ENCODE data around the gene FCGR1A. TPM values are rescaled to one million over a fixed set of nuclear protein-coding genes. Genes with fewer than 3 reads are reported as not detected.

The FCGR1A gene
- total RNA-seq, 1 donor, result not detected

Other genes starting within 250 kb of the FCGR1A start
- not detected in 2 replicates for gene PPIAL4C, start 198.8 kb upstream of the FCGR1A start, total RNA-seq
- 6.9 and 7.7 TPM in 2 replicates for gene BOLA1, start 116.9 kb downstream of the FCGR1A start, total RNA-seq
- 20.3 and 23.2 TPM in 2 replicates for gene SV2A, start 135.2 kb downstream of the FCGR1A start, total RNA-seq
- 12.4 and 13.4 TPM in 2 replicates for gene SF3B4, start 145.1 kb downstream of the FCGR1A start, total RNA-seq
- 7.2 and 13.3 TPM in 2 replicates for gene MTMR11, start 154.2 kb downstream of the FCGR1A start, total RNA-seq
- 18.3 and 18.5 TPM in 2 replicates for gene OTUD7B, start 228.0 kb downstream of the FCGR1A start, total RNA-seq